ENCODE data around the gene KSR1.

DNA sequence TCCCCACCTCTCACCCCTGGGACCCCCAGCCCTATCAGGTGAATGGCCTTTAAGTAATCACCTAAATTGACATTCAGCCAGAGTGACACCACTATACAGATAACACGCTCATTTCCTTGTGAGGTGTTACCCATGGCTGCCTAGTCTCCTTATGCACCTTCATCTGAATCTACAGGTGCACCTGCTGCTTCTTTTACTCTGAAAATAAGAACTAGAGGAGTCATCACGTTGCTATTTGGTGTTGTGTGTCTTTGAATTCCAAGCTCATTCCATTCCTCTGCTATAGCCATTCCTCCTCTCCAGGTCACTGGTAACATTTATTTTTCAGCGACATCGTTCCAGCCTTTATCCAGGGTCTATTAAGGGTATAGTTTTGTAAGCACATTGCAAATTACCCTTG is 184.5 kb downstream of the KSR1 start:
- TF ChIP-seq CTCF (IDR thresholded peaks at IDR 0.05), result no peak
- TF ChIP-seq EP300 (IDR thresholded peaks at IDR 0.05), result no peak
- no peak for TF ChIP-seq POLR2A (IDR thresholded peaks at IDR 0.05)

Data from upper lobe of left lung (tissue), 4 donors.